WTC11 (cell line): ENCODE data around the gene RAPH1. TPM values are rescaled to one million over a fixed set of nuclear protein-coding genes. Genes with fewer than 3 reads are reported as not detected.

Experiments
- ATAC-seq: fragments of 200-7000 bp; cut with Tn5 transposase; 2 replicates; pipeline ENCODE4 v1.10.0; 2021; ENCODE audit warnings: mild to moderate bottlenecking, moderate library complexity
- CTCF ChIA-PET: fragments of 300-600 bp; sonication (Branson Sonifier 250); formaldehyde crosslinking; loops from one replicate; lab custom pipeline; 2021; ENCODE audit warnings: antibody characterized with exemption; lab: Charles Lee
- POLR2A ChIA-PET: fragments of 350-600 bp; sonication (Branson Sonifier 250); formaldehyde crosslinking; loops from one replicate; lab custom pipeline; 2021; ENCODE audit warnings: antibody characterized with exemption; lab: Charles Lee
- DNase-seq: peaks from one replicate; pipeline ENCODE4 v3.0.0; 2021; ENCODE audit warnings: low spot score
- H3K27ac Mint-ChIP-seq: 2 replicates; pipeline ENCODE4 v1.8.0; 2021; ENCODE audit warnings: mixed read lengths
- H3K27me3 Mint-ChIP-seq: 2 replicates; pipeline ENCODE4 v1.8.0; 2021; ENCODE audit warnings: low read depth, mild to moderate bottlenecking, moderate library complexity, mixed read lengths
- H3K36me3 Mint-ChIP-seq: 2 replicates; pipeline ENCODE4 v1.8.0; 2021; ENCODE audit warnings: mixed read lengths
- H3K4me1 Mint-ChIP-seq: 2 replicates; pipeline ENCODE4 v1.8.0; 2022; ENCODE audit warnings: mixed read lengths
- H3K4me3 Mint-ChIP-seq: 2 replicates; pipeline ENCODE4 v1.8.0; 2021; ENCODE audit warnings: mild to moderate bottlenecking, moderate library complexity, mixed read lengths
- H3K9me3 Mint-ChIP-seq: 2 replicates; pipeline ENCODE4 v1.8.0; 2021; ENCODE audit warnings: mixed read lengths
- ATF1 ChIP-seq: sonication (generic); formaldehyde crosslinking; IDR thresholded peaks from 2 replicates; pipeline ENCODE4 v1.8.1; 2023; ENCODE audit warnings: mild to moderate bottlenecking, moderate library complexity, missing genetic modification reagents
- ATF2 ChIP-seq: sonication (generic); formaldehyde crosslinking; IDR thresholded peaks from 2 replicates; pipeline ENCODE4 v1.8.1; 2022; ENCODE audit warnings: low read depth, missing genetic modification reagents, borderline replicate concordance
- ATF3 ChIP-seq: sonication (generic); formaldehyde crosslinking; conservative IDR thresholded peaks from 2 replicates; pipeline ENCODE4 v1.8.1; 2022; ENCODE audit warnings: mild to moderate bottlenecking, missing genetic modification reagents
- ATF6 ChIP-seq: sonication (generic); formaldehyde crosslinking; IDR thresholded peaks from 2 replicates; pipeline ENCODE4 v1.8.1; 2023; ENCODE audit warnings: mild to moderate bottlenecking, missing genetic modification reagents
- ELF4 ChIP-seq: sonication (generic); formaldehyde crosslinking; IDR thresholded peaks from 2 replicates; pipeline ENCODE4 v1.8.1; 2022; ENCODE audit warnings: low read depth, mild to moderate bottlenecking, moderate library complexity, missing genetic modification reagents
- ERG ChIP-seq: fragments of 250-450 bp; sonication (Bioruptor Pico); IDR thresholded peaks from 2 replicates; pipeline ENCODE4 v1.8.0; 2021; ENCODE audit warnings: mild to moderate bottlenecking
- ETV6 ChIP-seq: sonication (generic); formaldehyde crosslinking; IDR thresholded peaks from 2 replicates; pipeline ENCODE4 v1.8.1; 2022; ENCODE audit warnings: mild to moderate bottlenecking, missing genetic modification reagents
- GABPB1 ChIP-seq: sonication (generic); formaldehyde crosslinking; IDR thresholded peaks from 2 replicates; pipeline ENCODE4 v1.8.1; 2023; ENCODE audit warnings: mild to moderate bottlenecking, missing genetic modification reagents
- IRF1 ChIP-seq: sonication (generic); formaldehyde crosslinking; IDR thresholded peaks from 2 replicates; pipeline ENCODE4 v1.8.0; 2023; ENCODE audit warnings: missing genetic modification reagents
- JAZF1 ChIP-seq: fragments of 250-450 bp; sonication (Bioruptor Pico); IDR thresholded peaks from 2 replicates; pipeline ENCODE4 v1.9.0; 2021; ENCODE audit warnings: moderate library complexity, mild to moderate bottlenecking, inconsistent platforms
- KAT7 ChIP-seq: sonication (generic); formaldehyde crosslinking; IDR thresholded peaks from 2 replicates; pipeline ENCODE4 v1.8.1; 2023; ENCODE audit warnings: missing genetic modification reagents, mild to moderate bottlenecking, borderline replicate concordance
- MAX ChIP-seq: sonication (generic); formaldehyde crosslinking; IDR thresholded peaks from 2 replicates; pipeline ENCODE4 v1.8.0; 2022; ENCODE audit warnings: mild to moderate bottlenecking, missing genetic modification reagents
- MXD4 ChIP-seq: fragments of 250-450 bp; sonication (Bioruptor Pico); IDR thresholded peaks from 2 replicates; pipeline ENCODE4 v1.8.0; 2021; ENCODE audit warnings: mild to moderate bottlenecking, moderate library complexity, borderline replicate concordance
- NR2C2 ChIP-seq: sonication (generic); formaldehyde crosslinking; IDR thresholded peaks from 2 replicates; pipeline ENCODE4 v1.8.0; 2022; ENCODE audit warnings: mild to moderate bottlenecking, missing genetic modification reagents
- NR3C1 ChIP-seq: sonication (generic); formaldehyde crosslinking; conservative IDR thresholded peaks from 2 replicates; pipeline ENCODE4 v1.8.1; 2023; ENCODE audit warnings: low read depth, mild to moderate bottlenecking, missing genetic modification reagents
- OVOL2 ChIP-seq: fragments of 250-450 bp; sonication (Bioruptor Pico); IDR thresholded peaks from 2 replicates; pipeline ENCODE4 v1.9.0; 2021; ENCODE audit warnings: mild to moderate bottlenecking, borderline replicate concordance
- RELA ChIP-seq: sonication (generic); formaldehyde crosslinking; IDR thresholded peaks from 2 replicates; pipeline ENCODE4 v1.8.1; 2022; ENCODE audit warnings: missing genetic modification reagents, mild to moderate bottlenecking, borderline replicate concordance
- SMAD4 ChIP-seq: sonication (generic); formaldehyde crosslinking; IDR thresholded peaks from 2 replicates; pipeline ENCODE4 v1.8.0; 2022; ENCODE audit warnings: mild to moderate bottlenecking, missing genetic modification reagents
- SP1 ChIP-seq: sonication (generic); formaldehyde crosslinking; conservative IDR thresholded peaks from 2 replicates; pipeline ENCODE4 v1.8.1; 2022; ENCODE audit warnings: missing genetic modification reagents
- USF1 ChIP-seq: sonication (generic); formaldehyde crosslinking; IDR thresholded peaks from 2 replicates; pipeline ENCODE4 v1.8.0; 2022; ENCODE audit warnings: mild to moderate bottlenecking, missing genetic modification reagents
- USF2 ChIP-seq: sonication (generic); formaldehyde crosslinking; IDR thresholded peaks from 2 replicates; pipeline ENCODE4 v1.8.1; 2023; ENCODE audit warnings: mild to moderate bottlenecking, missing genetic modification reagents, moderate library complexity
- ZNF416 ChIP-seq: fragments of 250-450 bp; sonication (Bioruptor Pico); IDR thresholded peaks from 2 replicates; pipeline ENCODE4 v1.9.0; 2021; ENCODE audit warnings: mild to moderate bottlenecking, inconsistent platforms
- ZNF671 ChIP-seq: fragments of 250-450 bp; sonication (Bioruptor Pico); IDR thresholded peaks from 2 replicates; pipeline ENCODE4 v1.8.0; 2021; ENCODE audit warnings: mild to moderate bottlenecking
- total RNA-seq: library from RNA; stranded (reverse); gene quantifications from 3 replicates; pipeline ENCODE4 v1.2.3, GENCODE V29; 2021

RAPH1 gene
- total RNA-seq, 1 experiment from 2014 or later, result 24.6 TPM

- Mint-ChIP-seq H3K27me3 (no peaks in the 10 kb centered on the region; the same call in 1 of the 2 replicates), H3K27ac (no peak overlapping the region), H3K9me3 (no peaks in the 10 kb centered on the region), H3K36me3 (no peaks in the 10 kb centered on the region), H3K4me3 (no peak overlapping the region), H3K4me1 (peaks cover 26% of the 10 kb centered on the region)
- no peak for DNase-seq
- ChIA-PET CTCF (interaction anchor here (1.5 kb wide), 1 partner anchor 32 kb away, joined by 3 read pairs; no protein-coding TSS in a partner anchor), POLR2A (no interaction called here)
- ATAC-seq, result no peak
- TF ChIP-seq SP1 (CRISPR knock-in tag), result no peak
- no peak for TF ChIP-seq JAZF1
- no peak for TF ChIP-seq ELF4 (CRISPR knock-in tag)
- no peak for TF ChIP-seq MXD4 (CRISPR knock-in tag)
- TF ChIP-seq ATF6, result no peak
- TF ChIP-seq ATF1 (CRISPR knock-in tag), result no peak
- TF ChIP-seq USF2 (CRISPR knock-in tag), result no peak
- TF ChIP-seq KAT7 (CRISPR knock-in tag), result no peak
These were observed 48.1 kb upstream of the RAPH1 start for GRCh38 chr2:203583084-203583695.

GRCh38 chr2:203582468-203582867 is 47.4 kb upstream of the RAPH1 start:
- H3K9me3 Mint-ChIP-seq, result no peaks in the 10 kb centered on the region
- TF ChIP-seq MAX (CRISPR knock-in tag) (no peak), RELA (no peak), GABPB1 (CRISPR knock-in tag) (no peak), USF2 (CRISPR knock-in tag) (no peak), ATF3 (no peak), ZNF671 (CRISPR knock-in tag) (no peak), ATF2 (CRISPR knock-in tag) (no peak), USF1 (no peak), ZNF416 (CRISPR knock-in tag) (no peak)

GRCh38 chr2:203580844-203581243 is 45.7 kb upstream of the RAPH1 start:
- Mint-ChIP-seq H3K4me3 (no peak overlapping the region), H3K4me1 (peaks cover 18% of the 10 kb centered on the region), H3K27ac (no peak overlapping the region), H3K9me3 (no peaks in the 10 kb centered on the region), H3K36me3 (no peaks in the 10 kb centered on the region), H3K27me3 (no peaks in the 10 kb centered on the region)
- ChIA-PET CTCF (no interaction called here), POLR2A (no interaction called here)
- DNase-seq, result no peak
- no peak for ATAC-seq
- TF ChIP-seq NR2C2 (CRISPR knock-in tag) (no peak), SP1 (CRISPR knock-in tag) (no peak), IRF1 (CRISPR knock-in tag) (no peak), SMAD4 (no peak), ETV6 (CRISPR knock-in tag) (no peak), OVOL2 (CRISPR knock-in tag) (no peak), ERG (CRISPR knock-in tag) (no peak), NR3C1 (no peak)

More at GRCh38 chr2:203582468-203582867, 47.4 kb upstream of the RAPH1 start:
- Mint-ChIP-seq H3K27ac (no peak overlapping the region), H3K36me3 (no peaks in the 10 kb centered on the region), H3K27me3 (no peaks in the 10 kb centered on the region; the same call in 1 of the 2 replicates), H3K4me3 (no peak overlapping the region), H3K4me1 (peaks cover 26% of the 10 kb centered on the region)
- ChIA-PET POLR2A (no interaction called here), CTCF (no interaction called here)
- no peak for DNase-seq
- no peak for ATAC-seq
